ENCODE data around the gene TCERG1. TPM values are rescaled to one million over a fixed set of nuclear protein-coding genes. Genes with fewer than 3 reads are reported as not detected.

TCERG1 gene
- total RNA-seq, 1 experiment from 2014 or later: 83.5 TPM

- RAD21 ChIA-PET (ENCODE audit: low non-redundant PET in 1 of 2, low total read pairs in 2 of 2, uncharacterized antibody in 2 of 2, unreplicated experiment in 2 of 2): no interaction called here
These were observed 52.5 kb downstream of the TCERG1 start for GRCh38 chr5:146499680-146500079.

DNA sequence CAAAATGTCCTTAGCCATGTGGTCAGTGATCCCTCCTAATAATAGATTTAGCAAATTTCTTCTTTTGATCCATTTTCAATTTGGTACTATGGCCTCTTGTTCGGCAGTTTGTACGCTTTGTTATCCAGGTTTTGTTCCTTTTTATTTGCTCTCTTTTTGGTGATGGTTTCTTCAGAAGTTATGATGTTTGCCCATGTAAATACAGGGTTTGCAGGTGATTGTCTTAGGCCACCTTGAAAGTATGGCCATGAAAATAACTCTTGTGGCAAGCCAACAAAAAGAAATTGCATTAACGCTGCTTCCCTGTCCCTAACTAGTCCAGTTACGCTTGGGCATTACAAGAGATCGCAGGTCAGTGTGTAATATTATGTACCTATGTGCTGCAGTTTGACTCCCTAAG lies 60.3 kb downstream of the TCERG1 start:
- Histone ChIP-seq H3K4me3 (replicated peaks in 1 of 2; ENCODE audit: low read depth in 1 of 2, low read length in 2 of 2) (no peak overlapping the region), H3K4me2 (ENCODE audit: low read length) (no peak overlapping the region), H3K9ac (ENCODE audit: low read length) (no peak overlapping the region), H3K79me2 (ENCODE audit: insufficient read depth, low read length) (peaks cover 34% of the 10 kb centered on the region), H3K9me3 (ENCODE audit: control insufficient read depth in 1 of 2, insufficient read depth in 1 of 2, low read depth in 1 of 2, low read length in 2 of 2) (no peaks in the 10 kb centered on the region), H3K27me3 (ENCODE audit: insufficient read depth, low read length) (no peaks in the 10 kb centered on the region), H4K20me1 (ENCODE audit: insufficient read depth) (peaks cover 5% of the 10 kb centered on the region; the same call in 1 of the 2 replicates), H3K27ac (ENCODE audit: low read depth, low read length) (no peak overlapping the region), H3K9me2 (ENCODE audit: insufficient read depth) (no peaks in the 10 kb centered on the region), H3K36me3 (ENCODE audit: control insufficient read depth in 1 of 2, insufficient read depth in 2 of 2, low read length in 2 of 2) (peaks cover 52 to 62% of the 10 kb centered on the region in 2 experiments), H2AFZ (ENCODE audit: low read depth, low read length, poor library complexity, severe bottlenecking) (no peak overlapping the region), H3K4me1 (ENCODE audit: control insufficient read depth in 1 of 2, insufficient read depth in 2 of 2, low read length in 2 of 2) (no peaks in the 10 kb centered on the region)
- TF ChIP-seq SP1 (IDR thresholded peaks at IDR 0.05; ENCODE audit: low read depth): no peak
- TF ChIP-seq YY1 (IDR thresholded peaks at IDR 0.05; ENCODE audit: extremely low read depth, insufficient replicate concordance, low read depth, low read length): no peak
- TF ChIP-seq, protein P1, sequence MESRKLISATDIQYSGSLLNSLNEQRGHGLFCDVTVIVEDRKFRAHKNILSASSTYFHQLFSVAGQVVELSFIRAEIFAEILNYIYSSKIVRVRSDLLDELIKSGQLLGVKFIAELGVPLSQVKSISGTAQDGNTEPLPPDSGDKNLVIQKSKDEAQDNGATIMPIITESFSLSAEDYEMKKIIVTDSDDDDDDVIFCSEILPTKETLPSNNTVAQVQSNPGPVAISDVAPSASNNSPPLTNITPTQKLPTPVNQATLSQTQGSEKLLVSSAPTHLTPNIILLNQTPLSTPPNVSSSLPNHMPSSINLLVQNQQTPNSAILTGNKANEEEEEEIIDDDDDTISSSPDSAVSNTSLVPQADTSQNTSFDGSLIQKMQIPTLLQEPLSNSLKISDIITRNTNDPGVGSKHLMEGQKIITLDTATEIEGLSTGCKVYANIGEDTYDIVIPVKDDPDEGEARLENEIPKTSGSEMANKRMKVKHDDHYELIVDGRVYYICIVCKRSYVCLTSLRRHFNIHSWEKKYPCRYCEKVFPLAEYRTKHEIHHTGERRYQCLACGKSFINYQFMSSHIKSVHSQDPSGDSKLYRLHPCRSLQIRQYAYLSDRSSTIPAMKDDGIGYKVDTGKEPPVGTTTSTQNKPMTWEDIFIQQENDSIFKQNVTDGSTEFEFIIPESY (IDR thresholded peaks at IDR 0.05; ENCODE audit: extremely low read depth, insufficient replicate concordance, low read length): no peak
- no peak for TF ChIP-seq SRF (IDR thresholded peaks at IDR 0.05; ENCODE audit: low read depth)
- no peak for TF ChIP-seq EGR1 (IDR thresholded peaks at IDR 0.05; ENCODE audit: low read depth)
- TF ChIP-seq, protein P2, sequence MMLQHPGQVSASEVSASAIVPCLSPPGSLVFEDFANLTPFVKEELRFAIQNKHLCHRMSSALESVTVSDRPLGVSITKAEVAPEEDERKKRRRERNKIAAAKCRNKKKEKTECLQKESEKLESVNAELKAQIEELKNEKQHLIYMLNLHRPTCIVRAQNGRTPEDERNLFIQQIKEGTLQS (IDR thresholded peaks at IDR 0.05): no peak
- no peak for TF ChIP-seq RAD21 (IDR thresholded peaks at IDR 0.05; ENCODE audit: low read depth)
- TF ChIP-seq FOSL1 (IDR thresholded peaks at IDR 0.05; ENCODE audit: low read depth): no peak
- RAD21 ChIA-PET (ENCODE audit: low non-redundant PET in 1 of 2, low total read pairs in 2 of 2, uncharacterized antibody in 2 of 2, unreplicated experiment in 2 of 2): no interaction called here
- CTCF ChIA-PET: no interaction called here
- ATAC-seq: no peak
- intact Hi-C loops (cut with micrococcal nuclease): no loop called here
- POLR2A ChIA-PET: no interaction called here
- no peak for DNase-seq (ENCODE audit: low read depth, low spot score)
- BruUV-seq (replicated peaks): no TSS peak

More at GRCh38 chr5:146499680-146500079, 52.5 kb downstream of the TCERG1 start:
- Histone ChIP-seq H3K9ac (ENCODE audit: low read length) (no peak overlapping the region), H3K79me2 (ENCODE audit: insufficient read depth, low read length) (peaks cover 76% of the 10 kb centered on the region), H3K36me3 (ENCODE audit: control insufficient read depth in 1 of 2, insufficient read depth in 2 of 2, low read length in 2 of 2) (peaks cover 8 to 18% of the 10 kb centered on the region in 2 experiments), H3K27me3 (ENCODE audit: insufficient read depth, low read length) (no peaks in the 10 kb centered on the region), H3K4me2 (ENCODE audit: low read length) (no peak overlapping the region), H3K4me1 (ENCODE audit: control insufficient read depth in 1 of 2, insufficient read depth in 2 of 2, low read length in 2 of 2) (no peaks in the 10 kb centered on the region), H3K9me2 (ENCODE audit: insufficient read depth) (no peaks in the 10 kb centered on the region), H4K20me1 (ENCODE audit: insufficient read depth) (peaks cover 19% of the 10 kb centered on the region), H3K9me3 (ENCODE audit: control insufficient read depth in 1 of 2, insufficient read depth in 1 of 2, low read depth in 1 of 2, low read length in 2 of 2) (no peaks in the 10 kb centered on the region), H3K27ac (ENCODE audit: low read depth, low read length) (no peak overlapping the region), H3K4me3 (replicated peaks in 1 of 2; ENCODE audit: low read depth in 1 of 2, low read length in 2 of 2) (no peak overlapping the region), H2AFZ (ENCODE audit: low read depth, low read length, poor library complexity, severe bottlenecking) (no peak overlapping the region)
- no TSS peak for BruUV-seq (replicated peaks)
- no peak for DNase-seq (ENCODE audit: low read depth, low spot score)
- no peak for TF ChIP-seq POLR2A (IDR thresholded peaks at IDR 0.05; ENCODE audit: borderline replicate concordance, extremely low read depth, insufficient read depth, insufficient read length)
- TF ChIP-seq EZH2 (IDR thresholded peaks at IDR 0.05): no peak
- no peak for TF ChIP-seq SP1 (IDR thresholded peaks at IDR 0.05; ENCODE audit: low read depth)
- no peak for TF ChIP-seq CEBPB (IDR thresholded peaks at IDR 0.05; ENCODE audit: low read depth)
- no peak for TF ChIP-seq ZFX (IDR thresholded peaks at IDR 0.05)
- intact Hi-C loops (cut with micrococcal nuclease): no loop called here
- ChIA-PET POLR2A (no interaction called here), CTCF (no interaction called here)
- no peak for ATAC-seq

All from HCT116 (cell line).